ENCODE measurements around the gene DTX3.

GRCh38 chr12:57564178-57564740 is 40.4 kb upstream of the DTX3 start:
- TF ChIP-seq EZH2 (IDR thresholded peaks at IDR 0.05; ENCODE audit: borderline replicate concordance, insufficient read depth, low read length, poor library complexity, severe bottlenecking) (no peak), POLR2AphosphoS5 (IDR thresholded peaks at IDR 0.05) (no peak), CTCF (IDR thresholded peaks at IDR 0.05; ENCODE audit: poor library complexity, severe bottlenecking) (no peak), TAF1 (IDR thresholded peaks at IDR 0.05; ENCODE audit: low read depth) (no peak), EP300 (conservative IDR thresholded peaks at IDR 0.05; ENCODE audit: poor library complexity, severe bottlenecking) (no peak), RAD21 (conservative IDR thresholded peaks at IDR 0.05) (no peak), SMC3 (conservative IDR thresholded peaks at IDR 0.05; ENCODE audit: poor library complexity) (no peak)
- TF ChIP-seq, protein P1, sequence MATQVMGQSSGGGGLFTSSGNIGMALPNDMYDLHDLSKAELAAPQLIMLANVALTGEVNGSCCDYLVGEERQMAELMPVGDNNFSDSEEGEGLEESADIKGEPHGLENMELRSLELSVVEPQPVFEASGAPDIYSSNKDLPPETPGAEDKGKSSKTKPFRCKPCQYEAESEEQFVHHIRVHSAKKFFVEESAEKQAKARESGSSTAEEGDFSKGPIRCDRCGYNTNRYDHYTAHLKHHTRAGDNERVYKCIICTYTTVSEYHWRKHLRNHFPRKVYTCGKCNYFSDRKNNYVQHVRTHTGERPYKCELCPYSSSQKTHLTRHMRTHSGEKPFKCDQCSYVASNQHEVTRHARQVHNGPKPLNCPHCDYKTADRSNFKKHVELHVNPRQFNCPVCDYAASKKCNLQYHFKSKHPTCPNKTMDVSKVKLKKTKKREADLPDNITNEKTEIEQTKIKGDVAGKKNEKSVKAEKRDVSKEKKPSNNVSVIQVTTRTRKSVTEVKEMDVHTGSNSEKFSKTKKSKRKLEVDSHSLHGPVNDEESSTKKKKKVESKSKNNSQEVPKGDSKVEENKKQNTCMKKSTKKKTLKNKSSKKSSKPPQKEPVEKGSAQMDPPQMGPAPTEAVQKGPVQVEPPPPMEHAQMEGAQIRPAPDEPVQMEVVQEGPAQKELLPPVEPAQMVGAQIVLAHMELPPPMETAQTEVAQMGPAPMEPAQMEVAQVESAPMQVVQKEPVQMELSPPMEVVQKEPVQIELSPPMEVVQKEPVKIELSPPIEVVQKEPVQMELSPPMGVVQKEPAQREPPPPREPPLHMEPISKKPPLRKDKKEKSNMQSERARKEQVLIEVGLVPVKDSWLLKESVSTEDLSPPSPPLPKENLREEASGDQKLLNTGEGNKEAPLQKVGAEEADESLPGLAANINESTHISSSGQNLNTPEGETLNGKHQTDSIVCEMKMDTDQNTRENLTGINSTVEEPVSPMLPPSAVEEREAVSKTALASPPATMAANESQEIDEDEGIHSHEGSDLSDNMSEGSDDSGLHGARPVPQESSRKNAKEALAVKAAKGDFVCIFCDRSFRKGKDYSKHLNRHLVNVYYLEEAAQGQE (IDR thresholded peaks at IDR 0.05; ENCODE audit: borderline replicate concordance) = no peak
